Endothelial cell of umbilical vein (primary cell): ENCODE measurements around the gene NEK8. TPM values are rescaled to one million over a fixed set of nuclear protein-coding genes. Genes with fewer than 3 reads are reported as not detected.

Source experiments
- BruUV-seq: library from RNA; stranded (reverse); fragments of 400-500 nt; replicated peaks from 2 replicates; lab custom pipeline; 2021; lab: Mats Ljungman, UMichigan
- CTCF ChIA-PET: fragments of 300-600, 350-600 bp; sonication (Branson Sonifier 250); formaldehyde crosslinking; loops from one replicate; lab custom pipeline; 2021; ENCODE audit warnings: antibody characterized with exemption, inconsistent platforms; lab: Charles Lee
- POLR2A ChIA-PET: fragments of 300-600, 350-600 bp; sonication (Branson Sonifier 250); formaldehyde crosslinking; loops from one replicate; lab custom pipeline; 2021; ENCODE audit warnings: antibody characterized with exemption, inconsistent platforms; lab: Charles Lee
- DNase-seq: peaks from one replicate; pipeline ENCODE4 v3.0.0-alpha.2; 2011; ENCODE audit warnings: low read depth, low spot score
- FAIRE-seq: peaks from 2 replicates; lab custom pipeline; 2011; peaks lifted over from hg19 to GRCh38; lab: Jason Lieb, UNC
- H2AFZ ChIP-seq: 2 replicates; pipeline ENCODE4 v1.6.0; 2012; ENCODE audit warnings: low read depth, low read length, control low read depth, inconsistent platforms
- H3K27ac ChIP-seq: 2 replicates; pipeline ENCODE4 v1.5.1; 2011; ENCODE audit warnings: low read depth, mild to moderate bottlenecking, control low read depth, low read length, moderate library complexity; ENCODE audit not compliant: insufficient read depth
- H3K27me3 ChIP-seq, 2 experiments: 2 replicates each; pipeline versions ENCODE4 v1.6.0 to v1.6.1; 2011; ENCODE audit warnings: low read length in 2 of 2, mixed read lengths in 1 of 2; ENCODE audit not compliant: control insufficient read depth in 2 of 2, insufficient read depth in 2 of 2
- H3K36me3 ChIP-seq, 2 experiments: 2 replicates in 1 of 2; 3 replicates in 1 of 2; pipeline ENCODE4 v1.5.1; 2011; ENCODE audit warnings: low read length in 2 of 2, mild to moderate bottlenecking in 1 of 2, moderate library complexity in 1 of 2; ENCODE audit not compliant: control insufficient read depth in 2 of 2, insufficient read depth in 2 of 2; ENCODE audit errors: extremely low read depth in 1 of 2
- H3K4me1 ChIP-seq: 3 replicates; pipeline ENCODE4 v1.5.1; 2011; ENCODE audit warnings: mild to moderate bottlenecking, low read length; ENCODE audit not compliant: control insufficient read depth, insufficient read depth; ENCODE audit errors: extremely low read depth
- H3K4me2 ChIP-seq: 2 replicates; pipeline ENCODE4 v1.6.1; 2011; ENCODE audit warnings: low read length, control low read depth, mixed read lengths; ENCODE audit not compliant: insufficient read depth
- H3K4me3 ChIP-seq, 3 experiments: fragments of 200-600 bp in 1 of 3; sonication (generic), shearing (Covaris generic) in 1 of 3; replicated peaks in 1 of 3; 2 replicates each; pipeline ENCODE4 v1.5.1; 2011 to 2016; ENCODE audit warnings: control low read depth in 3 of 3, low read length in 3 of 3, mild to moderate bottlenecking in 2 of 3, inconsistent platforms in 1 of 3, low read depth in 1 of 3, moderate library complexity in 1 of 3; ENCODE audit not compliant: insufficient read depth in 1 of 3
- H3K79me2 ChIP-seq: 2 replicates; pipeline ENCODE4 v1.6.0; 2012; ENCODE audit warnings: low read length, inconsistent platforms; ENCODE audit not compliant: control insufficient read depth, insufficient read depth
- H3K9ac ChIP-seq: replicated peaks from 2 replicates; pipeline ENCODE3; 2011; ENCODE audit warnings: low read length, control low read depth; ENCODE audit not compliant: insufficient read depth; ENCODE audit errors: extremely low read depth
- H3K9me1 ChIP-seq: replicated peaks from 3 replicates; pipeline ENCODE4 v1.6.0; 2011; ENCODE audit warnings: mild to moderate bottlenecking, low read length; ENCODE audit not compliant: control insufficient read depth, insufficient read depth; ENCODE audit errors: extremely low read depth
- H3K9me3 ChIP-seq: replicated peaks from 2 replicates; pipeline ENCODE4 v1.5.1; 2012; ENCODE audit warnings: low read length, inconsistent platforms; ENCODE audit not compliant: control insufficient read depth, insufficient read depth
- H4K20me1 ChIP-seq: replicated peaks from 2 replicates; pipeline ENCODE3; 2011; ENCODE audit warnings: mild to moderate bottlenecking, low read length; ENCODE audit not compliant: control insufficient read depth, insufficient read depth; ENCODE audit errors: extremely low read depth
- CTCF ChIP-seq, 2 donors: IDR thresholded peaks; 1 replicate in 1 of 2; 2 replicates in 1 of 2; pipeline ENCODE4 v1.5.1; 2011; ENCODE audit warnings: low read length in 2 of 2, mild to moderate bottlenecking in 2 of 2, moderate library complexity in 2 of 2, control low read depth in 1 of 2, inconsistent platforms in 1 of 2, low read depth in 1 of 2; ENCODE audit not compliant: insufficient read depth in 1 of 2; ENCODE audit errors: extremely low read depth in 1 of 2
- EZH2 ChIP-seq: IDR thresholded peaks from 2 replicates; pipeline ENCODE4 v1.6.1; 2012; ENCODE audit warnings: borderline replicate concordance, low read depth, mild to moderate bottlenecking, moderate library complexity, low read length, inconsistent platforms; ENCODE audit not compliant: severe bottlenecking
- FOS ChIP-seq: IDR thresholded peaks from 2 replicates; pipeline ENCODE4 v1.6.1; 2011; ENCODE audit warnings: mild to moderate bottlenecking, low read length, moderate library complexity, borderline replicate concordance; ENCODE audit not compliant: insufficient read depth
- GATA2 ChIP-seq: IDR thresholded peaks from 2 replicates; pipeline ENCODE4 v1.7.0; 2011; ENCODE audit warnings: low read depth, mild to moderate bottlenecking, moderate library complexity, mixed read lengths, low read length; ENCODE audit not compliant: insufficient read length, insufficient read depth
- JUN ChIP-seq: IDR thresholded peaks from 2 replicates; pipeline ENCODE4 v1.6.1; 2011; ENCODE audit warnings: borderline replicate concordance, low read depth; ENCODE audit not compliant: insufficient read length, insufficient read depth
- MAX ChIP-seq: IDR thresholded peaks from 2 replicates; pipeline ENCODE4 v1.6.1; 2011; ENCODE audit not compliant: insufficient read depth, insufficient read length
- MYC ChIP-seq: IDR thresholded peaks from one replicate; pipeline ENCODE4 v1.6.1; 2011; ENCODE audit warnings: mild to moderate bottlenecking, low read depth, low read length
- POLR2A ChIP-seq: IDR thresholded peaks from 2 replicates; pipeline ENCODE4 v1.6.1; 2012; ENCODE audit warnings: low read depth, mild to moderate bottlenecking, control low read depth, low read length
- POLR2AphosphoS5 ChIP-seq: IDR thresholded peaks from 2 replicates; pipeline ENCODE4 v1.6.1; 2012; ENCODE audit warnings: low read depth, mild to moderate bottlenecking, control low read depth, low read length, moderate library complexity; ENCODE audit not compliant: insufficient read depth
- dilution Hi-C: fragments of 300-500 bp; cut with MboI; formaldehyde crosslinking; loops from one replicate; pipeline ENCODE4 v1.15.0; 2019; ENCODE audit warnings: low sequenced_read_pairs; ENCODE audit not compliant: extremely low pct_ligation_motif_present
- intact Hi-C: fragments of 100-400 bp; cut with micrococcal nuclease; formaldehyde crosslinking; loops from one replicate; pipeline ENCODE4 v1.10.0; 2022
- polyA plus RNA-seq, 4 experiments: library from polyadenylated mRNA; depleted of rRNA in 3 of 4; stranded (reverse) in 3 of 4; unstranded in 1 of 4; fragments of >200 nt; gene quantifications; 2 replicates each; pipeline versions ENCODE4 v1.2.1 to v1.2.3, GENCODE V29; 2011 to 2012; ENCODE audit warnings: missing spikeins in 1 of 4
- total RNA-seq: library from RNA; stranded (reverse); gene quantifications from 2 replicates; pipeline ENCODE4 v1.2.3, GENCODE V29; 2021

Gene NEK8
- total and polyA plus RNA-seq, 2 donors (not counting 3 experiments of a cell fraction or from before 2014, with no cell fraction given): 3.1 to 3.2 TPM

GRCh38 chr17:28756049-28756804, 27.6 kb downstream of the NEK8 start:
- CTCF ChIA-PET: no interaction called here
- POLR2A ChIA-PET: no interaction called here
- no peak overlapping the region for H2AFZ ChIP-seq
- BruUV-seq: no TSS peak
- TF ChIP-seq MAX: no peak
- no peak for TF ChIP-seq POLR2A
- TF ChIP-seq JUN: no peak
- no peak for TF ChIP-seq POLR2AphosphoS5
- TF ChIP-seq MYC: no peak
- no peak for TF ChIP-seq CTCF (IDR thresholded peaks at IDR 0.05; ENCODE audit: extremely low read depth in 1 of 2, insufficient read depth in 1 of 2, low read depth in 1 of 2, low read length in 2 of 2)
- no peak for TF ChIP-seq EZH2
- TF ChIP-seq GATA2: no peak
- TF ChIP-seq FOS: no peak
- H3K27ac ChIP-seq: no peak overlapping the region
- dilution Hi-C loops (no loop called here), intact Hi-C loops (no loop called here)
- H3K27me3 ChIP-seq: no peaks in the 10 kb centered on the region
- no peak overlapping the region for H3K4me2 ChIP-seq
- peaks cover 4 to 27% of the 10 kb centered on the region in 2 experiments for H3K36me3 ChIP-seq
- no peak overlapping the region for H3K4me3 ChIP-seq
- H3K4me1 ChIP-seq: peaks cover 8% of the 10 kb centered on the region
- H3K9me1 ChIP-seq: no peaks in the 10 kb centered on the region
- H3K79me2 ChIP-seq: no peaks in the 10 kb centered on the region
- FAIRE-seq: no peak
- no peaks in the 10 kb centered on the region for H3K9me3 ChIP-seq
- no peaks in the 10 kb centered on the region for H4K20me1 ChIP-seq
- DNase-seq: no peak
- no peak overlapping the region for H3K9ac ChIP-seq
